Measurements from ENCODE around the gene DEGS2.

The DEGS2 gene

DNA sequence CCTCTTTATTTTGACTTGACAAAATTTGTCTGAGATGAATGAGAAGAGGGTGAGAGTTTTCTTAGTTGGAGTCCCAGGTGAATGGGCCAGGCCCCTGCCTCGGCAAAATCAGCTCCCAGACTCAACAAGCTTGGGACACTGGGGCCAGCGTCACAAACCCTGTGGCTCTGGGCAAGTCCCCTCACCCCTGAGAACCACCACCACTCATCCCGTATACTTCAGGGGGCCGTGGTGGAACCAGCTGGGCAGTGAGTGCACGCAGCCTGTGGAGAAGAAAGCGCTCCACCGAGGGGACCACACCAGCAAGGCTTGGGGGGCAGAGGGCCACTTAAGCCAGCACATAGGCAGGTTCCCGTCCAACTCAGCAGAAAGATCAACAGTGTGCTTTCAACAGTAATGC is 40.2 kb downstream of the DEGS2 start:
- no peak for TF ChIP-seq ZNF426 (tag by site-specific recombination; IDR thresholded peaks at IDR 0.05)
- TF ChIP-seq, protein P1, sequence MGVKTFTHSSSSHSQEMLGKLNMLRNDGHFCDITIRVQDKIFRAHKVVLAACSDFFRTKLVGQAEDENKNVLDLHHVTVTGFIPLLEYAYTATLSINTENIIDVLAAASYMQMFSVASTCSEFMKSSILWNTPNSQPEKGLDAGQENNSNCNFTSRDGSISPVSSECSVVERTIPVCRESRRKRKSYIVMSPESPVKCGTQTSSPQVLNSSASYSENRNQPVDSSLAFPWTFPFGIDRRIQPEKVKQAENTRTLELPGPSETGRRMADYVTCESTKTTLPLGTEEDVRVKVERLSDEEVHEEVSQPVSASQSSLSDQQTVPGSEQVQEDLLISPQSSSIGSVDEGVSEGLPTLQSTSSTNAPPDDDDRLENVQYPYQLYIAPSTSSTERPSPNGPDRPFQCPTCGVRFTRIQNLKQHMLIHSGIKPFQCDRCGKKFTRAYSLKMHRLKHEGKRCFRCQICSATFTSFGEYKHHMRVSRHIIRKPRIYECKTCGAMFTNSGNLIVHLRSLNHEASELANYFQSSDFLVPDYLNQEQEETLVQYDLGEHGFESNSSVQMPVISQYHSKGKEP (tag by site-specific recombination; IDR thresholded peaks at IDR 0.05) = no peak
- TF ChIP-seq ZBTB21 (tag by site-specific recombination; IDR thresholded peaks at IDR 0.05) = no peak
- TF ChIP-seq ZNF174 (tag by site-specific recombination; IDR thresholded peaks at IDR 0.05) = no peak
- no peak for TF ChIP-seq KLF10 (tag by site-specific recombination; IDR thresholded peaks at IDR 0.05)
- TF ChIP-seq EGR2 (tag by site-specific recombination; IDR thresholded peaks at IDR 0.05; ENCODE audit: low read depth) = no peak
- no peak for TF ChIP-seq ZNF747 (tag by site-specific recombination; IDR thresholded peaks at IDR 0.05)
- no peak for TF ChIP-seq ZEB2 (tag by site-specific recombination; IDR thresholded peaks at IDR 0.05)
- TF ChIP-seq SALL2 (tag by site-specific recombination; IDR thresholded peaks at IDR 0.05; ENCODE audit: borderline replicate concordance) = no peak
- H3K9me3 ChIP-seq (ENCODE audit: control insufficient read depth, insufficient read depth, low read depth, low read length) = no peaks in the 10 kb centered on the region
- ChIA-PET CTCF (interaction anchor here (4.2 kb wide), 1 partner anchor 11 kb away, joined by 27 read pairs; no protein-coding TSS in a partner anchor), POLR2A (no interaction called here)
- H3K4me1 ChIP-seq (ENCODE audit: control insufficient read depth, insufficient read depth, low read length) = no peaks in the 10 kb centered on the region
- no peak overlapping the region for H3K27ac ChIP-seq (ENCODE audit: extremely low read depth, low read depth, low read length)
- H3K36me3 ChIP-seq (ENCODE audit: control insufficient read depth in 2 of 2, insufficient read depth in 1 of 2, low read length in 2 of 2) = peaks cover 0 to 6% of the 10 kb centered on the region in 2 experiments; a peak in 1 of 3 replicates
- no peak overlapping the region for H3K4me3 ChIP-seq (ENCODE audit: low read depth, low read length)

GRCh38 chr14:100118396-100119011 is 40.9 kb downstream of the DEGS2 start:
- ChIA-PET POLR2A (no interaction called here), CTCF (interaction anchor here (4.2 kb wide), 1 partner anchor 11 kb away, joined by 27 read pairs; no protein-coding TSS in a partner anchor)
- Histone ChIP-seq H3K4me1 (ENCODE audit: control insufficient read depth, insufficient read depth, low read length) (no peaks in the 10 kb centered on the region), H3K9me3 (ENCODE audit: control insufficient read depth, insufficient read depth, low read depth, low read length) (no peaks in the 10 kb centered on the region), H3K36me3 (ENCODE audit: control insufficient read depth in 2 of 2, insufficient read depth in 1 of 2, low read length in 2 of 2) (no peaks in the 10 kb centered on the region), H3K4me3 (ENCODE audit: low read depth, low read length) (no peak overlapping the region), H3K27ac (ENCODE audit: extremely low read depth, low read depth, low read length) (no peak overlapping the region)
- TF ChIP-seq ZNF600 (tag by site-specific recombination; IDR thresholded peaks at IDR 0.05) = no peak
- TF ChIP-seq, protein P2, sequence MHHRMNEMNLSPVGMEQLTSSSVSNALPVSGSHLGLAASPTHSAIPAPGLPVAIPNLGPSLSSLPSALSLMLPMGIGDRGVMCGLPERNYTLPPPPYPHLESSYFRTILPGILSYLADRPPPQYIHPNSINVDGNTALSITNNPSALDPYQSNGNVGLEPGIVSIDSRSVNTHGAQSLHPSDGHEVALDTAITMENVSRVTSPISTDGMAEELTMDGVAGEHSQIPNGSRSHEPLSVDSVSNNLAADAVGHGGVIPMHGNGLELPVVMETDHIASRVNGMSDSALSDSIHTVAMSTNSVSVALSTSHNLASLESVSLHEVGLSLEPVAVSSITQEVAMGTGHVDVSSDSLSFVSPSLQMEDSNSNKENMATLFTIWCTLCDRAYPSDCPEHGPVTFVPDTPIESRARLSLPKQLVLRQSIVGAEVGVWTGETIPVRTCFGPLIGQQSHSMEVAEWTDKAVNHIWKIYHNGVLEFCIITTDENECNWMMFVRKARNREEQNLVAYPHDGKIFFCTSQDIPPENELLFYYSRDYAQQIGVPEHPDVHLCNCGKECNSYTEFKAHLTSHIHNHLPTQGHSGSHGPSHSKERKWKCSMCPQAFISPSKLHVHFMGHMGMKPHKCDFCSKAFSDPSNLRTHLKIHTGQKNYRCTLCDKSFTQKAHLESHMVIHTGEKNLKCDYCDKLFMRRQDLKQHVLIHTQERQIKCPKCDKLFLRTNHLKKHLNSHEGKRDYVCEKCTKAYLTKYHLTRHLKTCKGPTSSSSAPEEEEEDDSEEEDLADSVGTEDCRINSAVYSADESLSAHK (tag by site-specific recombination; IDR thresholded peaks at IDR 0.05) = no peak
- peak; percentile 26; the same call in 1 of the 2 replicates for TF ChIP-seq EGR2 (tag by site-specific recombination; IDR thresholded peaks at IDR 0.05; ENCODE audit: low read depth)
- no peak for TF ChIP-seq ZNF560 (tag by site-specific recombination; IDR thresholded peaks at IDR 0.05; ENCODE audit: borderline replicate concordance)
- peak; percentile 70 for TF ChIP-seq ZFHX2 (tag by site-specific recombination; conservative IDR thresholded peaks at IDR 0.05)
- TF ChIP-seq ZNF777 (tag by site-specific recombination; IDR thresholded peaks at IDR 0.05; ENCODE audit: borderline replicate concordance) = no peak
- TF ChIP-seq REPIN1 (tag by site-specific recombination; IDR thresholded peaks at IDR 0.05; ENCODE audit: low read depth) = no peak

DNA sequence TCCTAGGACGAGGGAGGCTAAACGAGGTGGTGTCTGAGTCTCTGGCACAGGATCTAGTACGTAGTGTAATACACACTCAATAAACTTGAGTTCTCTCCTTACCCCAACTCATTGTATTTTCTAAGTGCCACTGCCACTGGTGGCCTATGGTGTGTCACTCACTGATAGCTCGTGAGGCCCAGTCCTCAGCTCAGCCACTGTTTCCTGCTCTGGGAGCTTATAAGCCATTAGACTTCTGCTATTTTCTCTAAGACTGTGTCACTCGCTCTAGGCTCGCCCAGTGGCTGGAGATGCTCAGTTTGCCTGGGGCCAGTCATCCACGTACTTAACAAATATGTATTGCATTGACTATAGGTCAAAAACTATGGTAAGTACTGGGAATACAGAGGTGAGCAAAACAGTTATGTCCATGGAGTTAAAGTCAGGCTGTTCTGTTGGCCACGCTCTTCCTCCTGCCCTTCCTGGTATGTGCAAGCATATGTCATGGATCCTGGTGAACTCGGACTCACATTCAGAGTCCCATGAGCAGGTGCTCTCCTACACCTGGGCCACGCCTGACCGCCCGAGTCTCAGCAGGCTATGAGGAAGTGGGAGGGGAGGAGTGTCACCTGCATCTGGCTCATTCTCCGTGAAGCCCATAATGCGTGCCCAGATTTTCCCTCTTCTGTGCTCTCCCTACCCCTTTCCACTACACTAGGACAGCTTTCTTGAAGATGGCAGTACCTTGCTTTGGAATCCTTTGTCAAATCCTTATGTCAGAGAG is 41.6 kb downstream of the DEGS2 start:
- Histone ChIP-seq H3K4me1 (ENCODE audit: control insufficient read depth, insufficient read depth, low read length) (no peaks in the 10 kb centered on the region), H3K4me3 (ENCODE audit: low read depth, low read length) (no peak overlapping the region), H3K27ac (ENCODE audit: extremely low read depth, low read depth, low read length) (no peak overlapping the region), H3K36me3 (ENCODE audit: control insufficient read depth in 2 of 2, insufficient read depth in 1 of 2, low read length in 2 of 2) (no peaks in the 10 kb centered on the region), H3K9me3 (ENCODE audit: control insufficient read depth, insufficient read depth, low read depth, low read length) (no peaks in the 10 kb centered on the region)
- ChIA-PET CTCF (interaction anchor here (0.7 to 4.2 kb wide), 2 partner anchors 9 to 10 kb away, joined by 4 to 27 read pairs; no protein-coding TSS in a partner anchor), POLR2A (no interaction called here)
- no peak for TF ChIP-seq ZNF37A (tag by site-specific recombination; IDR thresholded peaks at IDR 0.05)
- TF ChIP-seq ZFP3 (tag by site-specific recombination; IDR thresholded peaks at IDR 0.05; ENCODE audit: low read depth) = no peak
- TF ChIP-seq, protein P3, sequence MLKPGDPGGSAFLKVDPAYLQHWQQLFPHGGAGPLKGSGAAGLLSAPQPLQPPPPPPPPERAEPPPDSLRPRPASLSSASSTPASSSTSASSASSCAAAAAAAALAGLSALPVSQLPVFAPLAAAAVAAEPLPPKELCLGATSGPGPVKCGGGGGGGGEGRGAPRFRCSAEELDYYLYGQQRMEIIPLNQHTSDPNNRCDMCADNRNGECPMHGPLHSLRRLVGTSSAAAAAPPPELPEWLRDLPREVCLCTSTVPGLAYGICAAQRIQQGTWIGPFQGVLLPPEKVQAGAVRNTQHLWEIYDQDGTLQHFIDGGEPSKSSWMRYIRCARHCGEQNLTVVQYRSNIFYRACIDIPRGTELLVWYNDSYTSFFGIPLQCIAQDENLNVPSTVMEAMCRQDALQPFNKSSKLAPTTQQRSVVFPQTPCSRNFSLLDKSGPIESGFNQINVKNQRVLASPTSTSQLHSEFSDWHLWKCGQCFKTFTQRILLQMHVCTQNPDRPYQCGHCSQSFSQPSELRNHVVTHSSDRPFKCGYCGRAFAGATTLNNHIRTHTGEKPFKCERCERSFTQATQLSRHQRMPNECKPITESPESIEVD (tag by site-specific recombination; IDR thresholded peaks at IDR 0.05) = no peak
- no peak for TF ChIP-seq ZNF311 (tag by site-specific recombination; IDR thresholded peaks at IDR 0.05; ENCODE audit: borderline replicate concordance)
- TF ChIP-seq ZNF302 (tag by site-specific recombination; IDR thresholded peaks at IDR 0.05; ENCODE audit: low read depth) = no peak
- no peak for TF ChIP-seq ZBTB21 (tag by site-specific recombination; IDR thresholded peaks at IDR 0.05)
- TF ChIP-seq ZNF777 (tag by site-specific recombination; IDR thresholded peaks at IDR 0.05; ENCODE audit: borderline replicate concordance) = no peak
- TF ChIP-seq ZNF274 (IDR thresholded peaks at IDR 0.05; ENCODE audit: low read length) = no peak
- TF ChIP-seq ZNF274 (tag by site-specific recombination; IDR thresholded peaks at IDR 0.05; ENCODE audit: borderline replicate concordance) = no peak
- TF ChIP-seq ZNF560 (tag by site-specific recombination; IDR thresholded peaks at IDR 0.05; ENCODE audit: borderline replicate concordance) = no peak
- TF ChIP-seq PRDM1 (tag by site-specific recombination; IDR thresholded peaks at IDR 0.05) = no peak

All from HEK293 (cell line).